Thyroid gland (tissue), 4 donors: Measurements from ENCODE around the gene FGF23. TPM values are rescaled to one million over a fixed set of nuclear protein-coding genes. Genes with fewer than 3 reads are reported as not detected.

Experiments used
- DNase-seq, 2 donors: peaks; one replicate each; pipeline ENCODE4 v3.0.0-alpha.2; 2019
- H3K27ac ChIP-seq, 3 donors: fragments of 200-600 bp; sonication (generic); 1 replicate in 2 of 3; 2 replicates in 1 of 3; pipeline ENCODE4 v1.5.1; 2016 to 2019; ENCODE audit warnings: mild to moderate bottlenecking in 1 of 3, moderate library complexity in 1 of 3
- H3K27me3 ChIP-seq: fragments of 200-600 bp; sonication (generic); one replicate; pipeline ENCODE4 v1.5.1; 2019
- H3K36me3 ChIP-seq, 2 donors: fragments of 200-600 bp; sonication (generic); one replicate each; pipeline ENCODE4 v1.5.1; 2016 to 2019
- H3K4me1 ChIP-seq, 2 donors: fragments of 200-600 bp; sonication (generic); one replicate each; pipeline ENCODE4 v1.5.1; 2017 to 2019
- H3K4me3 ChIP-seq, 3 donors: fragments of 200-600 bp; sonication (generic); replicated peaks in 1 of 3; 1 replicate in 2 of 3; 2 replicates in 1 of 3; pipeline ENCODE4 v1.5.1; 2016; ENCODE audit warnings: mild to moderate bottlenecking in 1 of 3
- H3K9me3 ChIP-seq: fragments of 200-600 bp; sonication (generic); one replicate; pipeline ENCODE4 v1.5.1; 2017
- POLR2A ChIP-seq, 2 donors: fragments of 450-650 bp; IDR thresholded peaks; one replicate each; pipeline ENCODE4 v1.6.1; 2017; ENCODE audit warnings: antibody characterized with exemption in 2 of 2, mild to moderate bottlenecking in 2 of 2, moderate library complexity in 1 of 2
- WGBS, 2 donors: methylation state at CpG; one replicate each; pipeline ENCODE4 v1.1.5; 2017; 5-methylcytosine and 5-hydroxymethylcytosine counted together
- intact Hi-C: fragments of 100-400 bp; cut with DNase I; formaldehyde crosslinking; loops from one replicate; pipeline ENCODE4 v1.15.1; 2023
- total RNA-seq, 4 donors: library from RNA; depleted of rRNA; stranded (reverse); fragments of >200 nt; gene quantifications; one replicate each; pipeline ENCODE4 v1.2.3, GENCODE V29; 2016
- TF ChIP-seq, protein P1 (sequence below), 6 experiments: fragments of 200-600 bp in 3 of 6; fragments of 450-650 bp in 3 of 6; sonication (generic) in 3 of 6; IDR thresholded peaks; one replicate each; pipeline ENCODE4 v1.5.1; 2016 to 2019; ENCODE audit warnings: antibody characterized with exemption in 6 of 6, mild to moderate bottlenecking in 2 of 6, inconsistent platforms in 1 of 6, moderate library complexity in 1 of 6

Gene FGF23
- total RNA-seq, 4 donors from 2014 or later: not detected

DNA sequence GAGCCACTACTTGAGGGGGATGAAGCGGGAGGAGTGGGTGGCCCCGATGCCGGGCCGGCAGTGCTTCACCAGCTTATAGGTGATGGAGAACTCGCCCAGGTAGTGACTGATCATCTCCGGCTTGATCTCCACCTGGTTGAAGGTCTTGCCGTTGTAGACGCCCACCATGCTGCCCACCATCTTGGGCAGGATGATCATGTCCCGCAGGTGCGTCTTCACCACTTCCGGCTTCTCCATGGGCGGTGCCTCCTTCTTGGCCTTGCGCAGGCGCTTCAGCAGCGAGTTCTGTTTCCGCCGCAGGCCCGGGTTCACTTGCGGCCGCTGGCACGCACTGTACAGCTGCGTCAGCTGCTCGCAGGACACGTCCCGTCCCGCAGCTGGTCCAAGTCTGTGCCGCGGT is 55.1 kb downstream of the FGF23 start:
- 96 to 97% methylated on average over 27 to 28 of the region's 28 CpGs for WGBS, 2 donors
- peaks cover 7% of the 10 kb centered on the region in 2 donors for H3K4me1 ChIP-seq
- DNase-seq: no peak
- no peaks in the 10 kb centered on the region for H3K27me3 ChIP-seq
- intact Hi-C loops: no loop called here
- no peak overlapping the region for H3K4me3 ChIP-seq
- TF ChIP-seq, protein P1, sequence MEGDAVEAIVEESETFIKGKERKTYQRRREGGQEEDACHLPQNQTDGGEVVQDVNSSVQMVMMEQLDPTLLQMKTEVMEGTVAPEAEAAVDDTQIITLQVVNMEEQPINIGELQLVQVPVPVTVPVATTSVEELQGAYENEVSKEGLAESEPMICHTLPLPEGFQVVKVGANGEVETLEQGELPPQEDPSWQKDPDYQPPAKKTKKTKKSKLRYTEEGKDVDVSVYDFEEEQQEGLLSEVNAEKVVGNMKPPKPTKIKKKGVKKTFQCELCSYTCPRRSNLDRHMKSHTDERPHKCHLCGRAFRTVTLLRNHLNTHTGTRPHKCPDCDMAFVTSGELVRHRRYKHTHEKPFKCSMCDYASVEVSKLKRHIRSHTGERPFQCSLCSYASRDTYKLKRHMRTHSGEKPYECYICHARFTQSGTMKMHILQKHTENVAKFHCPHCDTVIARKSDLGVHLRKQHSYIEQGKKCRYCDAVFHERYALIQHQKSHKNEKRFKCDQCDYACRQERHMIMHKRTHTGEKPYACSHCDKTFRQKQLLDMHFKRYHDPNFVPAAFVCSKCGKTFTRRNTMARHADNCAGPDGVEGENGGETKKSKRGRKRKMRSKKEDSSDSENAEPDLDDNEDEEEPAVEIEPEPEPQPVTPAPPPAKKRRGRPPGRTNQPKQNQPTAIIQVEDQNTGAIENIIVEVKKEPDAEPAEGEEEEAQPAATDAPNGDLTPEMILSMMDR (IDR thresholded peaks at IDR 0.05): no peak
- H3K36me3 ChIP-seq: no peaks in the 10 kb centered on the region
- no peaks in the 10 kb centered on the region for H3K9me3 ChIP-seq
- no peak overlapping the region for H3K27ac ChIP-seq

DNA sequence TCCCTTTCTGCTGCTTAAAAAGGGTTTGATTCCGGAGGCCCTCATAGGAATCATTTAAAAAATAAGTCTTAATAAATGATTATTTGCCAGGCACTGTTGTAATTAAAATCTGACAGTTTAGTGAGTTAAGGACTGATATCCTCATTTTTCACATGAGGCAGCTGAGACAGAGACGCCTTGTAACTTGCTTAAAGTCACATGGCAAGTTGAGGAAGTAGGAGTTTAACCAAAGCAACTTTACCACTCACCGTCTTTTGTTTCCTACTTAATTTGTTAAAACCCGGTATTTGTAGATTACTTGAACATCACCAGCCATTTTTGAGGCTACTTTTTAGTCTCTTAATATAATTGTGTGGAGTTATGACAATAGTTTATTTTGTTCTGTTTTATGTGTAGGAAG is 56.1 kb downstream of the FGF23 start:
- H3K36me3 ChIP-seq: no peaks in the 10 kb centered on the region
- DNase-seq: no peak
- no peak for TF ChIP-seq POLR2A (IDR thresholded peaks at IDR 0.05)
- TF ChIP-seq, protein P1 (IDR thresholded peaks at IDR 0.05): no peak
- intact Hi-C loops: no loop called here
- peaks cover 7% of the 10 kb centered on the region in 2 donors for H3K4me1 ChIP-seq
- whole genome bisulfite sequencing, 2 donors: 91 to 94% methylated on average over 4 of the region's 4 CpGs
- no peak overlapping the region for H3K4me3 ChIP-seq
- no peak overlapping the region for H3K27ac ChIP-seq
- no peaks in the 10 kb centered on the region for H3K27me3 ChIP-seq
- no peaks in the 10 kb centered on the region for H3K9me3 ChIP-seq

DNA sequence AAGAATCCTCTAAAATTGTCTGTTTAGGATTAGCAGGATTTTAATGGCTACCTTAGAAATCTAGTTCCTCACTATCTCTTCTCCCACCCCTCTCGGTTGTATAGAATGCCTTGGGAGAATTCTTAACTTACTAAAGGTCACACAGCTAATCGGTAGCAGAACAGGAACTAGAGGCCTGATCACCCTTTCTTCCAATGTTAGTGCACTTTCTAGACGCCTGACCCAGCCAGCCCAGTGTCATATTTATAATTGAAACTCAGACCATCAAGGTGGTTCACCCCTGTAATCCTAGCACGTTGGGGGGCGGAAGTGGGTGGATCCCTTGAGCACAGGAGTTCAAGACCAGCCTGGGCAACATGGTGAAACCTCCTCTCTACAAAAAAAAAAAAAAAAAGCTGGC is 56.8 kb downstream of the FGF23 start:
- Histone ChIP-seq H3K27me3 (no peaks in the 10 kb centered on the region), H3K4me1 (peaks cover 7% of the 10 kb centered on the region in 2 donors), H3K9me3 (no peaks in the 10 kb centered on the region), H3K36me3 (no peaks in the 10 kb centered on the region), H3K4me3 (no peak overlapping the region), H3K27ac (no peak overlapping the region)
- no peak for DNase-seq
- intact Hi-C loops: no loop called here
- 79 to 89% methylated on average over 5 of the region's 5 CpGs for WGBS, 2 donors
- no peak for TF ChIP-seq POLR2A (IDR thresholded peaks at IDR 0.05)
- TF ChIP-seq, protein P1 (IDR thresholded peaks at IDR 0.05): no peak

DNA sequence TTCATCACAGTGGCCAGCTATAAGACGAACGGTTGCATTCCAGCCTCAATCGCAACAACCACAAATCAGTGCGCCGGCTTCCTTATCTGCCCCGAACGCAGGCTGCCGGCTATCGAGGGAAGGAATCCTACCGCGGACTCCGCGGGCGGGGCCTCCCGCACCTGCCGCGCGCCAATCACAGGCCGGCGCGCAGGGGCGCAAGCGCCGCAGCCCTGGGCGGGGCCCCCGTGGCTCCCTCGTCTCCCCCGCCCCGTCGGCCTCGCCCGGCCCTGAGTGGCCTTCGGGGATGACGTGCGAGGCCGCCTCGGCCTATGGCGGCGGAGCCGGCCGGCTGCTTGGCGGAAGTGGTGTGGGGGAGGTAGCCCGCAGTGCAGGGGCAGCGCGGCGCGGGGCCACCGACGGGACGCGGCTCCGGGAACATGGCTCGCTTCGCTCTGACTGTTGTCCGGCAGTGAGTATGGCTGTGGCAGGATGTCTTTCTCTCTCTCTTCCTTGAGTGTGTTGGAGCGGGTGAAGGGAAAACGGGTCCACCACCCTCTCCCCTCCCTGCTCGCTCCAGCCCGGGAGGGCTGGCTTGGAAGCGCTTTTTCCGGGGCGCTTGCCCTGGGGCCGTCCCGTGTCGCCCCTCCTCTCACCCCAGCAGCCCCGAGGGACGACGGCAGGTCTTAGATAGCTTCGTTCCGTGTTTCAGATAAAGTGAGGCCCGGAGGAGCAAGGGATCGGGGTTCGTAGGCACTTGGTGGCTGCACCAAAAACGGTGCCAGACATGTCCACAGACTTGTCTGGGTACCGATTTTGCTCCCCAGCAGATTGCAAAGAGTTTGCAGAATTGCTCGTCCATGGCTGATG is 58.4 kb downstream of the FGF23 start, which contains the start of gene TIGAR:
Gene TIGAR, plus strand, starts transcription at position 361 of the 849 bp plus-strand sequence. Its CDS starts 59 bp downstream, at position 420.
- intact Hi-C loops: no loop called here
- H3K36me3 ChIP-seq: no peaks in the 10 kb centered on the region
- peak within 1 kb of the TSS; percentile 69 to 93 (median 78) for H3K4me3 ChIP-seq
- TF ChIP-seq, protein P1 (IDR thresholded peaks at IDR 0.05): no peak
- TF ChIP-seq POLR2A (IDR thresholded peaks at IDR 0.05): peak in 1 of 2 donors; percentile 88
- DNase-seq: peak; percentile 94 to 95
- H3K9me3 ChIP-seq: no peaks in the 10 kb centered on the region
- no peaks in the 10 kb centered on the region for H3K27me3 ChIP-seq
- 1% methylated on average over 24 to 55 of the region's 76 CpGs for WGBS, 2 donors
- peak within 1 kb of the TSS; percentile 52 to 77 (median 76) for H3K27ac ChIP-seq
- peaks cover 7% of the 10 kb centered on the region in 2 donors for H3K4me1 ChIP-seq

DNA sequence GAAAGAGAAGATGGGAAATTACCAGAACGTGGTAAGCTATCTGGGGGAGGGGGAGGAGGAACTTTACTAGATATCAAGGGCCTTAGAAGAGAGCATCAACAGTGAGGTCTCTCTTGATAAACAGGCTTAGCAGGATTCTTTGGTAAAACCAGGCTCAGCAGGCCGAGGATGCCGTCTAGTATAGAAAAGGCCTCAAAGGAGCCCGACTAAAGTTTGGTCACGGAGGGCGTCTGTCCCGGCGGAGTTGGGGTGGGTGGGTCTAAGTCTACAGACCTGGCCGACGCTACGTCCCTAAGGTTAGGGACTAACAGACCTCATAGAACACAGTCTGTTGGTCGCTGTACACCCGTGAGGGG is 59.0 kb downstream of the FGF23 start:
- TF ChIP-seq POLR2A (IDR thresholded peaks at IDR 0.05): no peak
- TF ChIP-seq, protein P1 (IDR thresholded peaks at IDR 0.05): no peak
- intact Hi-C loops: no loop called here
- DNase-seq: no peak
- Histone ChIP-seq H3K27ac (peak overlapping the region; percentile 52 to 77 (median 76)), H3K4me3 (peak overlapping the region in 2 of 3 donors; percentile 25 to 78), H3K4me1 (peaks cover 7% of the 10 kb centered on the region in 2 donors), H3K36me3 (no peaks in the 10 kb centered on the region), H3K9me3 (no peaks in the 10 kb centered on the region), H3K27me3 (no peaks in the 10 kb centered on the region)
- WGBS, 2 donors: 0% methylated on average over 8 to 13 of the region's 13 CpGs
